C1 segment of cervical spinal cord (tissue), 14 donors: ENCODE data around the gene UNC93B1.
A peak's percentile ranks its signal among the peaks of the same experiment; 100 is the strongest.

ENCODE experiments used
- DNase-seq, 14 donors: peaks; one replicate each; lab custom pipeline; 2025; lab: John Stamatoyannopoulos, UW

Gene UNC93B1, protein sequence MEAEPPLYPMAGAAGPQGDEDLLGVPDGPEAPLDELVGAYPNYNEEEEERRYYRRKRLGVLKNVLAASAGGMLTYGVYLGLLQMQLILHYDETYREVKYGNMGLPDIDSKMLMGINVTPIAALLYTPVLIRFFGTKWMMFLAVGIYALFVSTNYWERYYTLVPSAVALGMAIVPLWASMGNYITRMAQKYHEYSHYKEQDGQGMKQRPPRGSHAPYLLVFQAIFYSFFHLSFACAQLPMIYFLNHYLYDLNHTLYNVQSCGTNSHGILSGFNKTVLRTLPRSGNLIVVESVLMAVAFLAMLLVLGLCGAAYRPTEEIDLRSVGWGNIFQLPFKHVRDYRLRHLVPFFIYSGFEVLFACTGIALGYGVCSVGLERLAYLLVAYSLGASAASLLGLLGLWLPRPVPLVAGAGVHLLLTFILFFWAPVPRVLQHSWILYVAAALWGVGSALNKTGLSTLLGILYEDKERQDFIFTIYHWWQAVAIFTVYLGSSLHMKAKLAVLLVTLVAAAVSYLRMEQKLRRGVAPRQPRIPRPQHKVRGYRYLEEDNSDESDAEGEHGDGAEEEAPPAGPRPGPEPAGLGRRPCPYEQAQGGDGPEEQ

DNA sequence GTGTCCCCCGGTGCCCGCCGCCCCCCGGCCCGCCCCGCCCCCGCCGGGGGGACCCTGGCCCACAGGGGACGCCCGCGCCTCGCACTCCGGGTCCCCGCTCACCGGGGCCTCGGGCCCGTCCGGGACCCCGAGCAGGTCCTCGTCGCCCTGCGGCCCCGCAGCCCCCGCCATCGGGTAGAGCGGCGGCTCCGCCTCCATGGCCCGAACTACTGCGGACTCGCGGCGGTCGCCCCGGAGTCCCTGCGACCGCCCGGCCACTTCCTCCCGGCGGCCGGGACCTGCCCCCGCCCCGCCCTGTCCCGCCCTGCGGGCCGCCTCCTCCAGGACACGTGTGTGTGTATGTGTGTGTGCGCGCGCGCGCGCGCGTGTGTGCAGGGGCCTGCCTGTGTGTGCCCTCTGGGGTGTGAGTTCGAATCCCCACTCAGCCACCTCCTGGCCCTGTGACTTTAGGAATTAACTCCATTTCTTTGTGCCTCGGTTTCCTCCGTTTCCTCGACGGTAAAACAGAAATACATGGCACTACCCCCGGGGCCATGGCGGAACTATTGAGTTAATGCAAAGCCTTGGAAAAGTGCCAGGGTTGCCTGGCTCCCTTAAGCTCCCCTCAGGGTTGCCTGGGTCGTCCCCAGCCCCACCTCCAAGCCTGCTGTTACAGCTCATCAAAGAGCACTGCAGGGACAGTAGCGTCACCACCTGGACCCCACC is at the start of gene UNC93B1:
UNC93B1 (minus strand) TSS at position 252 of the 705 bp plus-strand sequence; CDS start at position 198, 54 bp downstream.
- DNase-seq: peak in 10 of 14 donors; percentile 18 to 75 (median 42)

DNA sequence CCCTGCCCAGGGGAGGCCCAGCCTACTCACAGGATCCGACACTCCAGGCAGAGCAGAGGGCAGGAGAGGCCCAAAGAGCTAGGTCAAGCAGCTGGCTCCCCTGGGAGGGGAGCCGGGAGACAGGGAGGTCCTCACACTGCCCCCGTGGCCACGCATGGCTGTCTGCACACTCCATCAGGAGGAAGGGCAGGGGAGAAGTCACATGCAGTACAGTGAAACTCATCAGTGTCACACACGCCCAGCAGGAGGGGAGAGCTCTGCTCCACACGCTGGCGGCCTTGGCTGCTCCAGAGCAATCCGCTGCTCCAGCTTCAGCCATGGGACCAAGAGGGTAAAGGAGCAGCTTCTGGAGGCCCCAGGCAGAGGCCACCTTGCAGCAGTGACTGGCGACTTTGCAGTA is 49.2 kb upstream of the UNC93B1 start:
- no peak for DNase-seq

DNA sequence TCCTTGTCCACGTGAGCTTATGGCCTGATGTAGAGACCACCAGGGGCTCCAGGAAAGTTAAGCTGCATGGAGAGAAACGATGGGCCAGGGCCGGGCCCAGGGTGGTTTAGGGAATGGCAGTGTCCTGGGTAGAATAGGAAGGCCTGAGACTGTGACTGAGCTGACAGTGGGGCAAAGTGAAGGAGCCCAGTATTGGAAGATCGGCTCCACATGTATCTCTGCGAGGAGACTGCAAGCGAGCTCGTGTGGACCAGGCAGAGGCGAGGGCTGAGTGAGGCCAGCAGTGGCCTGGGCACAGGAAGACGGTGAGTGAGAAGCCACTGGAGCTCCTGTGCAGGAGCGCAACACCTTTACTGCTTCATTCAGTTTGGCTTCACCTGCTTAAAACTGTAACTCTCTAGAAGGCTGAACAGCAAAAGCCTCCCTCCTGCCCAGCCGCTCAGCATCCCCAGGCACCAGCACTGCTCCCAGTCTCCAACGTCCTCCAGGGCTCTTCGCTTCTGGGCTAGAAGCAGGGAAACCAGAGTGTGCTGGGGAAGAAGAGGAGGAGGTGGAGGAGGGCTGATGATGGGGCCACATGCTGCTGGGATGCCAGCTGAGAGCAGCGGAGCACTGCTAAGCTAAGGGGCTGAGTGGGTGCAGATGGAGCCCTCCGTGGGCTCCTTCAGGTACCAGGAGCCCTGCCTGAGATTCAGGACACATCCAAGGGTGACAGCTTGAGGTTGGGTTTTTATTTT is 48.4 kb upstream of the UNC93B1 start:
- no peak for DNase-seq

DNA sequence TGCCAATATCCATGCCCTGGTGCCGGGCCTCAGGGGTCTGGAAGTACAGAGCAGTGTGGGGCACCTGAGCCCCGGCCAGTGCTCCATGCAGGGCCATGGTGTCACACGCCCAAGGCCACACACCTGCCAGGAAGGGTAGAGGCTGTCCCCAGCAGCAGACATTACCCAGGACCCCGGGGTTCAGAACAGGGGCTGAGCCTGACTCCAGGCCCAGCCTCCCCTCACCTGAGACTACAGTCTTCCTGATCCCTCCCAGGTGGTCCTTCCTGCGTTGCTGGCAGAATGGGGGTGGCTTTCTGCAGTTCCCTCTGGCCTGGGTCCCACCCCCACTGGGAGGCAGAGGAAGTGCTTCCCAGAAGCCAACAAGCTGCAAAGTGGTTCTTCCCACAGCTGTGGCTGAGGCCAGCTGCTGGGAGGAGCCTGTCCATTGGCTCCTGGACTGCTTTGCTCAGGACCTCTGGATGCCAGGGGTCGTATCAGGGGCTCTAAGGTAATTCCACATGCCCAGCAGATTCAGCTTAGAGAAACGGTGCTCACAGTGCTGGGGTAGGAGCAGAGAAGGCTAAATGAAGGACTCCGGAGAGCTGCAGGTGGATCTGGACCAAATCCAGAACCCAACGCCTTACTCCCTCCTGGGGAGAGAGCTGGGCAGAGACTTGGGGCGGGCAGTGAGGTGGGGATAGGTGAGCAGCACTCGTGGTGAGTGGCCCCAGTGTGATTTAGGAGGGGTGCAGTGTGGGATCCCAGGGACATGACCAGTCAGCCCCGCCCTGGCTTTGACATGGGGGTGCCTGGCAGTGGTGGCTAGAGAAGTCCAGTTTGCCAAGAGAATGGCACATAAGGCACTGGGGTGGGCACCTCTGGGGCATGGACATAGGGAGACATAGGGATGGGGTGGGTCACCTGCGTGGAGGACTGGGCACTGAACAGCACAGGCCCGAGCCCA is 47.6 kb upstream of the UNC93B1 start:
- no peak for DNase-seq

DNA sequence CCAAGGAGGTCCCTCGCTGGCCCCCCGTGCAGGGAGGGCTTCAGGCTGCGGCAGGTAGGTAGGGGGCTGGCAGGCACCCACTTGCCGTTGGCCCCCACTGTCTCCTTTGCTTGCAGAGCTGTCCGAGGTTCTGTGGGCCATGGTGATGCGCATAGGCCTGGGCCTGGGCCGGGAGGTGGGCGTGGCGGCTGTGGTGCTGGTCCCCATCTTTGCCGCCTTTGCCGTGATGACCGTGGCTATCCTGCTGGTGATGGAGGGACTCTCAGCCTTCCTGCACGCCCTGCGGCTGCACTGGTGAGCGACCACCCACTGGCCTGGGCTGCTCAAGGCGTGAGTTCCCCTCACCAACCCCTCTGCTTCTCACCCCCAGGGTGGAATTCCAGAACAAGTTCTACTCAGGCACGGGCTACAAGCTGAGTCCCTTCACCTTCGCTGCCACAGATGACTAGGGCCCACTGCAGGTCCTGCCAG is 46.5 kb upstream of the UNC93B1 start:
- no peak for DNase-seq

DNA sequence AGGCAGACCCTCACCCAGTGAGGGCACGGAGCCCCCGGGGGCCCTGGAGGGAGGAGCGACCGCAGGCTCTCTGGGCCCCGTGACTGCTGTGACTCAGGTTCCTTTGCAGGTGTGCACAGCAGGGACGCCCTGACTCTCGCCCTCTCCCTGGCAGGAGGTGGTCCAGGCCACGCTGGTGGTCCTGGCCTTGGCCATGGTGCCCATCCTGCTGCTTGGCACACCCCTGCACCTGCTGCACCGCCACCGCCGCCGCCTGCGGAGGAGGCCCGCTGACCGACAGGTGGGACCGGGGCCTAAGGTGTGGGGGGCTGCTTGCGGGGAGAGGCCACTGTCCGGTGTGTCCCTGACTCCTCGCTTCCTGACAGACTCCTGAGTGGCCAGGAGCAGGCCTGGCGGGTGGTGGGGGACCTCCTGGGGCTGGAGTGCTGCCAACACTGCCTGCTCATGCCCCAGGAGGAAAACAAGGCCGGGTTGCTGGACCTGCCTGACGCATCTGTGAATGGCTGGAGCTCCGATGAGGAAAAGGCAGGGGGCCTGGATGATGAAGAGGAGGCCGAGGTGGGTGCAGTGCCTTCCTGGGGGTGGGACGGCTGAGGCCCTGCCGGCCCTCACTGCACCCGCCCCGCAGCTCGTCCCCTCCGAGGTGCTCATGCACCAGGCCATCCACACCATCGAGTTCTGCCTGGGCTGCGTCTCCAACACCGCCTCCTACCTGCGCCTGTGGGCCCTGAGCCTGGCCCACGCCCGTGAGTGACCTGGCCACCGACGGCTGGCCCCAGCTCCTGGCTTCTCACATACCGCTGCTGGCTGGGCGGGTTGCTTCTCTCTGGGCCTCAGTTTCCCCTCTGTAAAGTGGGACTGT is 45.8 kb upstream of the UNC93B1 start:
- DNase-seq: no peak

DNA sequence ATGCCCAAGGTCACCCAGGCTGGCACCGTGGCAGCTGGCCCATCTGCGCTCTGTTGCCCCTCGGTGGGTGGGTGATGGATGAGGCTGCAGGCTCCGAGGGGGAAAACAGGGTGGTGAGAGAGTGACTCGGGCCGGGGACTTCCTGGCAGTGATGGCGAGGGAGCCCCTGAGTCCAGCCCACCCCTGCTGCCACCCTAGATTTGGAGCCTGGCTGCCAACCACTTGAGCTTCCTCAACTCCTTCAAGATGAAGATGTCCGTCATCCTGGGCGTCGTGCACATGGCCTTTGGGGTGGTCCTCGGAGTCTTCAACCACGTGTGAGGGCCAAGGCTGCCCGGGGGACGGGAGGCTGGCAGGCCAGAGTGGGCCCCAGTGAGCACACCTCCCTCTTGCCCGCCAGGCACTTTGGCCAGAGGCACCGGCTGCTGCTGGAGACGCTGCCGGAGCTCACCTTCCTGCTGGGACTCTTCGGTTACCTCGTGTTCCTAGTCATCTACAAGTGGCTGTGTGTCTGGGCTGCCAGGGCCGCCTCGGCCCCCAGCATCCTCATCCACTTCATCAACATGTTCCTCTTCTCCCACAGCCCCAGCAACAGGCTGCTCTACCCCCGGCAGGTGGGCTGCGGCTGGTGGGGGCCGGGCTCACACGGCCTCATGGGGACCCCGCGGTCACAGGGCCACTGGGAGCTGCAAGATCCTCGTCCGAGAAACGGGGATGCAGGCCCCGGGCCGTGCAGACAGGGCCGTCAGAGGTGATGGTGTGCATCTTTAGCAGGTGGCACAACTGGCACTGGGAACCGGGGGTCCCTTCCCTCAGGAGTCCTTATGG is 45.0 kb upstream of the UNC93B1 start:
- DNase-seq: no peak

DNA sequence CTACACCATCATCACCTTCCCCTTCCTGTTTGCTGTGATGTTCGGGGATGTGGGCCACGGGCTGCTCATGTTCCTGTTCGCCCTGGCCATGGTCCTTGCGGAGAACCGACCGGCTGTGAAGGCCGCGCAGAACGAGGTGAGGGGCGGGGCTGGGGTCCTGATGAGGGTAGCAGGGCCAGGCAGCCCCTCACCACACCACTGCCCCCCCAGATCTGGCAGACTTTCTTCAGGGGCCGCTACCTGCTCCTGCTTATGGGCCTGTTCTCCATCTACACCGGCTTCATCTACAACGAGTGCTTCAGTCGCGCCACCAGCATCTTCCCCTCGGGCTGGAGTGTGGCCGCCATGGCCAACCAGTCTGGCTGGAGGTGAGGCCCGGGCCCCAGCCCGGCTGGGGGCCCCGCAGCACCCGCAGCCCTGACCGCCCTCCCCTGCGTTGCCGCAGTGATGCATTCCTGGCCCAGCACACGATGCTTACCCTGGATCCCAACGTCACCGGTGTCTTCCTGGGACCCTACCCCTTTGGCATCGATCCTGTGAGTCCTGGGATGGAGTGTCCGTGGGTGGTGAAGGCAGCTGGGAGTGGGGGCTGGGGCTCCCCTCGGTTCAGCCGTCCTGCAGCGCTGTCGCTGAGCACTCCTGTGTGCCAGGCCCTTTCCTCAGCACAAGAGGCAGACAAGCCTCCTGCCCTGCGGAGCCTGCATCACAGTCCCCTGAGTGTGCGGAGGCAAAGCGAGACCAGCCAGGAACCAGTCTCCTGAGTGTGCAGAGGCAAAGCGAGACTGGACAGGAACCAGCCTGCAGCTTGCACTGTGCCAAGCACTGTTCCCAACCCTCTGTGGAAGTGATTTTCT is 43.8 kb upstream of the UNC93B1 start:
- DNase-seq: peak in 1 of 14 donors; percentile 14

DNA sequence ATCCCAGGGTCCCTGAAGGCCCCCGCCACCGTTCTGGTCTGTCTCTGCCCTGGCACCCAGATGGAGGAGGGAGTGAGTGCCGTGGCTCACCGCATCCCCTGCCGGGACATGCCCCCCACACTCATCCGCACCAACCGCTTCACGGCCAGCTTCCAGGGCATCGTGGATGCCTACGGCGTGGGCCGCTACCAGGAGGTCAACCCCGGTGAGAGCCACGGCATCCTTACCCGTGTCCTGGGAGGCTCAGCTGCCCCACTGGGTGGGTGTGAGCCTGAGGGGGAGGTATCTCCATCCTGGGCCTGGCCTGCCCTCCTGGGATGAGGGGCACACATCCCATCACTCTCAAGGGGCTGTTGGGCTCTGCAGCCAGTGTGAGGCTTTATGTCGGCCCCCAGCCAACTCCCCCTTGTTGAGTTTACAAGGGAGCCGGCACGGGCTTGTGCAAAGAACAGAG is 41.0 kb upstream of the UNC93B1 start:
- DNase-seq: no peak

DNA sequence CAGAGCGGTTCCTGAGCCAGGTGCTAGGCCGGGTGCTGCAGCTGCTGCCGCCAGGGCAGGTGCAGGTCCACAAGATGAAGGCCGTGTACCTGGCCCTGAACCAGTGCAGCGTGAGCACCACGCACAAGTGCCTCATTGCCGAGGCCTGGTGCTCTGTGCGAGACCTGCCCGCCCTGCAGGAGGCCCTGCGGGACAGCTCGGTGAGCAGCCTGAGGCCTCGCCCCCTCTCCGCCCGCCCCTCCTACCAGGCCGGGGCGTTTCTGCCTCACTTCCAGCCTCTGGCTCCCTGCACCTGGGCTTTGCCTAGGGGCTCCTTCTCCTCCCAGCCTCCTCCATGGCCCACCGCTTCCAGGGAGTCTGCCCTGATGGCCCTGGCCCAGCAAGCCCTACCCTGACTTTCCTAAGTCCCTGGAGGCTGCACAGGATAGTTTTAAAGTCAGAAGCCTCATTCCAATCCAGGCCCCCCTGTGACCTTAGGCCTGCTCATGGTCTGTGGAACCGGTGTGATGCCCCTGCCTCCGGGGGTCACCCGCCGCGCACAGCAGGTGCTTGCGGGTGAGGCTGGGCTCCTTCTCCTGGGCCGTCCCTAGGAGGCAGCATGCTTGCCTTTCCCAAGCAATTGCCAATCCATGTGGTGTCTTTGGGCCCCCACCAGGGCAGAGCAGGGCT is 40.4 kb upstream of the UNC93B1 start:
- DNase-seq: no peak

DNA sequence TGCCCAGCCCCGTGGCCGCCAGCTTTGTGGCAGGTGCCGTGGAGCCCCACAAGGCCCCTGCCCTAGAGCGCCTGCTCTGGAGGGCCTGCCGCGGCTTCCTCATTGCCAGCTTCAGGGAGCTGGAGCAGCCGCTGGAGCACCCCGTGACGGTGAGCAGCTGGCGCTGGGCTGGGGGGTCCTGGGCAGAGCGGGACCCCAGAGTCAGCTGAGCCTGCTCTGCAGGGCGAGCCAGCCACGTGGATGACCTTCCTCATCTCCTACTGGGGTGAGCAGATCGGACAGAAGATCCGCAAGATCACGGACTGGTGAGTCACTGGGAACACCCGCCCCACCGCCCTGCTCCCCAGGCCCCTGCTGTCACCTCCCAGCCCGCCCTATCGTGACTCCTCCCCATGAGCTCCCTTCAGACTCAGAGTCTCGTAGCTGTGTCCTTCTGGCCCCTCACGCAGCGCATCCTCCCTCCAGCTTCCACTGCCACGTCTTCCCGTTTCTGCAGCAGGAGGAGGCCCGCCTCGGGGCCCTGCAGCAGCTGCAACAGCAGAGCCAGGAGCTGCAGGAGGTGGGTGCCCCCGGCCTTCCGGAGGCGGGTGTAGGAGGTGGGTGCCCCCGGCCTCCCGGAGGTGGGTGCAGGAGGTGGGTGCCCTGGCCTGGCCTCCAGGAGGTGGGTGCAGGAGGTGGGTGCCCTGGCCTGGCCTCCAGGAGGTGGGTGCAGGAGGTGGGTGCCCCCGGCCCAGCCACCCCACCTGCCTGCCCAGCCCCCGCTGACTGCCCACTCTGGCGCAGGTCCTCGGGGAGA is 39.6 kb upstream of the UNC93B1 start:
- DNase-seq: no peak

DNA sequence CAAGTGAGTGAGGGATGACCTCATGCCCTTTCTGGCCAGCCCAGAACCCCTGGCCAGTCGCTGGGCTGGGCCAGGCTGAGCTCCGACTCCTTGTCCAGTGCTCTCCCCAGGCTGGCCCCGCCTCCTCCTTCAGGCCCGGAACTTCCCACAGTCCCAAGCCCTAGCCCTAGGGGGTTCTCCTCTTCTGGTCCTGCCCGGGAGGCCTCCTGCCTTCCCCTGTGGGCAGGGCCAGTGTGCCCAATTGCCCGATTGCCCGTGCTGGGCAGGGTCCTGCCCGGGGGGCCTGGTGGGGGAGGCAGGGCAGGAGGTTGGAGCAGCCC is 39.1 kb upstream of the UNC93B1 start:
- DNase-seq: no peak

DNA sequence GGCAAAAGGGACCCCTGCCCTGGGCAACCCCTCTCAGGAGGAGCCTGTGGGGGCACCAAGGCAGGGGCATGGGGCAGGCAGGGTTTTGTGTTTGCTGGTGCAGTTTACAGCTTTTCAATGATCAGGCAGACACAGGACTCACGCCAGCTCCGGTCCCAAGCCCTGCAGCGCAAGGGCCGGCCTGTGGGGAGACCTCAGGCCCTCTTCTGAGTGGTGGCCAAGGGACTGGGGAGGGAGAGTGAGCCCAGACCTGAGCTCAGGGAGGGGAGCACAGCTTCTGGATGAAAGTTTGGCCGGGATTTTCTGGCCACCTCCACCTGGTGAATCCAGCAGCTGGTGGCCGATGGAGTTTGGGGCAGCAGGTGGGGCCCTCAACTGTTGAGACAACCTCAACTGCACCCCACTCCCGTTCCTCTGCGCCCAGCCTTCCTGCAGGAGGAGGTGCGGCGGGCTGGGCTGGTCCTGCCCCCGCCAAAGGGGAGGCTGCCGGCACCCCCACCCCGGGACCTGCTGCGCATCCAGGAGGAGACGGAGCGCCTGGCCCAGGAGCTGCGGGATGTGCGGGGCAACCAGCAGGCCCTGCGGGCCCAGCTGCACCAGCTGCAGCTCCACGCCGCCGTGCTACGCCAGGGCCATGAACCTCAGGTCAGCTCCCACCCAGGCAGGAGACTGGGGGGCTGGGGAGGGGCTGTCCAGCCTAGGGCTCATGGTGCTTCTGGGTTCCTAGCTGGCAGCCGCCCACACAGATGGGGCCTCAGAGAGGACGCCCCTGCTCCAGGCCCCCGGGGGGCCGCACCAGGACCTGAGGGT is 38.5 kb upstream of the UNC93B1 start:
- no peak for DNase-seq

DNA sequence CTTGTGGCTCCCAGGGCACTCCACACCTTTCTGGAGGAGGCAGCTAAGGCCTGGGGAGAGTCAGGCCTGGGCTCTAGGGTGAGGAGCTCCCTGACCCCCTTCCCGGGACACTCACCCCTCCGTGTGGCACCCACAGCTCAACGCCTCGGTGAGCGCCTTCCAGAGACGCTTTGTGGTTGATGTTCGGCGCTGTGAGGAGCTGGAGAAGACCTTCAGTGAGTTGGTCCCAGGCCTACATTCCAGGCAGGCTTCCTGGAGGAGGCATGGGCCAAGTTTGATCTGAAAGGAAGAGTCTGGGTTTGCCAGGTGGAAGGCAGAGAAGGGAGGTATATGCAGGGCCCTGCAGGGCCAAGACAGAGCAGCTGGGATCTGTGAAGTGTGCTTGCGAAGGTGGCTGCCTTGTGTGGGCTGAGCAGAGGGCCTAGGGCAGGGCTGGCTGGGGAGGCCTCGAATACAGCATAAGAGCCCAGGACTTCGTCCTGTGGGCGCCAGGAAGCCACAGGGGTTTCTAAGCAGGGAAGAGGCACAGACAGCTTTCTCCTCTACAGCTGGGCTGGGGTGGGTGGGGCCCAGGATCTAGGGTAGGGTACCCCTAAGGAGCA is 37.8 kb upstream of the UNC93B1 start:
- DNase-seq: no peak

DNA sequence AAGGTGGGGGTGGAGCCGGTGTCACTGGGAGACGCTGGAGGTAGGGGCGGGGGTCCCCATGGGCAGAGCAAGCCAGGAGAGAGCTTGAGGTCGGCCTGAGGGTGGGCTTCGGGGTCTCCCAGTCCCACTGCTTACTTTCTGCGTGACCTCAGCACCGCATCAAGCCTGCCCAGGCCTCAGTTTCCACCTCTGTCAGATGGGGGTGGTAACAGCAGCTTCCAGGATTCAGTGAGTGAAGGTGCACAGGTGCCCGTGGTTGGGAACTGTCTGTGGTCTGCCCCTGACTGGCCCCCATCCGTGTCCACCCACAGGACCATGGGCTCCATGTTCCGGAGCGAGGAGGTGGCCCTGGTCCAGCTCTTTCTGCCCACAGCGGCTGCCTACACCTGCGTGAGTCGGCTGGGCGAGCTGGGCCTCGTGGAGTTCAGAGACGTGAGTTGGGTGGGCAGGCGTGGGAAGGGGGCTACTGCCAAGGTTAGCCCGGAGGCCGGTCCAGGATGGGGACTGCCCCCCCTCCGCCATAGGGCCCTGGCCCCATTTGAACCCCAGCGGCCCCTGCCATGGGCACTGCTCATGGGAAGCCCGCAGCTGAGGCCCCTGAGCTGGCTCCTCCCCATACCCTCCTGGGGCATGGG is 37.2 kb upstream of the UNC93B1 start:
- DNase-seq: no peak
